ENCODE results near the gene ACTN4. TPM values are rescaled to one million over a fixed set of nuclear protein-coding genes. Genes with fewer than 3 reads are reported as not detected.

Gene ACTN4
- total and polyA plus RNA-seq, 2 of the 4 experiments (the other 2 are of a cell fraction) = 541 to 659 TPM

- Histone ChIP-seq H3K4me3 (ENCODE audit: insufficient read depth, low read depth, low read length) (no peak overlapping the region), H2AFZ (replicated peaks; ENCODE audit: low read length, poor library complexity) (no peak overlapping the region), H3K79me1 (ENCODE audit: low read depth in 1 of 2, low read length in 2 of 2) (peaks cover 0 to 7% of the 10 kb centered on the region in 2 experiments; a peak in 3 of 4 replicates), H4K5ac (ENCODE audit: low read depth, low read length) (no peak overlapping the region), H3K27me3 (ENCODE audit: control insufficient read depth, insufficient read depth, low read length) (no peaks in the 10 kb centered on the region), H2BK20ac (ENCODE audit: low read depth, low read length) (no peak overlapping the region), H3K9me3 (ENCODE audit: control insufficient read depth, insufficient read depth, low read length) (no peaks in the 10 kb centered on the region), H3K4me2 (ENCODE audit: low read depth, low read length) (no peak overlapping the region), H2BK120ac (ENCODE audit: low read depth, low read length) (no peak overlapping the region), H2AK5ac (ENCODE audit: low read depth, low read length) (no peak overlapping the region), H3K27ac (ENCODE audit: insufficient read depth, low read length) (no peak overlapping the region), H3K4me1 (ENCODE audit: control insufficient read depth, insufficient read depth, low read length) (no peaks in the 10 kb centered on the region), H3K14ac (replicated peaks; ENCODE audit: low read depth, low read length) (no peak overlapping the region), H4K20me1 (ENCODE audit: insufficient read depth, low read length) (no peaks in the 10 kb centered on the region; the same call in 1 of the 2 replicates), H3K9me1 (ENCODE audit: insufficient read depth, low read length) (no peaks in the 10 kb centered on the region), H4K8ac (ENCODE audit: low read depth in 2 of 2, low read length in 2 of 2) (no peak overlapping the region), H2BK5ac (ENCODE audit: low read depth, low read length, poor library complexity, severe bottlenecking) (no peak overlapping the region), H2AK9ac (replicated peaks; ENCODE audit: low read depth, low read length, poor library complexity) (no peak overlapping the region), H3K9ac (ENCODE audit: low read depth, low read length) (no peak overlapping the region), H3K36me3 (ENCODE audit: control insufficient read depth, insufficient read depth, low read length) (peaks cover 53% of the 10 kb centered on the region), H3K18ac (ENCODE audit: low read depth, low read length) (no peak overlapping the region), H2BK15ac (ENCODE audit: low read depth, low read length) (no peak overlapping the region), H3K4ac (ENCODE audit: low read depth, low read length) (no peak overlapping the region), H3K56ac (ENCODE audit: extremely low read depth, insufficient read depth, low read length) (no peak overlapping the region), H4K91ac (ENCODE audit: insufficient read depth, low read depth, low read length) (no peak overlapping the region), H3K23ac (ENCODE audit: low read depth, low read length) (no peak overlapping the region)
- intact Hi-C loops (cut with micrococcal nuclease) (no loop called here), in situ Hi-C loops (cut with MboI; ENCODE audit: low sequenced_read_pairs) (loop anchor here (10.0 to 25.0 kb wide), 2 partner anchors 295 to 392 kb away; no protein-coding TSS in a partner anchor), dilution Hi-C loops (cut with HindIII; ENCODE audit: low sequenced_read_pairs, unreplicated experiment) (no loop called here)
- ChIA-PET CTCF (no interaction called here), POLR2A (ENCODE audit: unreplicated experiment) (no interaction called here)
- no peak for DNase-seq
- BruUV-seq (replicated peaks) = no TSS peak
- ATAC-seq (ENCODE audit: low read depth) = no peak
- no CpG with 5 or more reads among the region's 6 CpGs for WGBS, 2 experiments (ENCODE audit: extremely low coverage in 2 of 2, insufficient read length in 1 of 2)
- TF ChIP-seq RAD21 (IDR thresholded peaks at IDR 0.05; ENCODE audit: low read length) = no peak
- no peak for TF ChIP-seq ELK1 (IDR thresholded peaks at IDR 0.05; ENCODE audit: borderline replicate concordance, low read depth, low read length)
- no peak for TF ChIP-seq POLR2A (IDR thresholded peaks at IDR 0.05; ENCODE audit: low read depth, low read length)
- TF ChIP-seq CEBPB (IDR thresholded peaks at IDR 0.05; ENCODE audit: low read depth, low read length) = no peak
- no peak for TF ChIP-seq NFE2L2 (IDR thresholded peaks at IDR 0.05; ENCODE audit: low read depth, low read length)
- TF ChIP-seq FOS (IDR thresholded peaks at IDR 0.05; ENCODE audit: low read depth, low read length) = no peak
- no peak for TF ChIP-seq RCOR1 (IDR thresholded peaks at IDR 0.05; ENCODE audit: insufficient replicate concordance, low read length)
- no peak for TF ChIP-seq CTCF (conservative IDR thresholded peaks at IDR 0.05; ENCODE audit: low read depth, low read length)
- no peak for TF ChIP-seq SMC3 (IDR thresholded peaks at IDR 0.05; ENCODE audit: low read depth, low read length)
- no peak for TF ChIP-seq MAZ (IDR thresholded peaks at IDR 0.05; ENCODE audit: borderline replicate concordance, low read depth, low read length)
- no peak for TF ChIP-seq USF2 (IDR thresholded peaks at IDR 0.05; ENCODE audit: low read depth, low read length)
- TF ChIP-seq CHD1 (IDR thresholded peaks at IDR 0.05; ENCODE audit: low read depth, low read length) = no peak
- TF ChIP-seq MAFK (IDR thresholded peaks at IDR 0.05; ENCODE audit: low read depth, low read length) = no peak
- no peak for TF ChIP-seq RFX5 (IDR thresholded peaks at IDR 0.05; ENCODE audit: low read depth, low read length)
- no peak for TF ChIP-seq MXI1 (IDR thresholded peaks at IDR 0.05; ENCODE audit: borderline replicate concordance, low read depth, low read length)
- TF ChIP-seq BHLHE40 (IDR thresholded peaks at IDR 0.05; ENCODE audit: low read depth, low read length) = no peak
Observed at GRCh38 chr19:38629568-38629967, 17.9 kb upstream of the ACTN4 start.

Data from IMR-90 (cell line).